Spinal cord (tissue), 10 donors: ENCODE measurements around the gene IQSEC3. TPM values are rescaled to one million over a fixed set of nuclear protein-coding genes. Genes with fewer than 3 reads are reported as not detected.
A peak's percentile ranks its signal among the peaks of the same experiment; 100 is the strongest.
"Not testable (repeated sequence)": the region's sequence is repeated elsewhere in the genome, so short reads cannot be mapped to it uniquely, and the experiment has no call there.

Experiments used
- DNase-seq, 6 donors: peaks; one replicate each; pipeline versions ENCODE4 v3.0.0 to v3.0.0-alpha.2; 2013 to 2015; ENCODE audit warnings: low spot score in 6 of 6, low read depth in 4 of 6
- H3K27ac ChIP-seq: one replicate; pipeline ENCODE4 v1.5.1; 2013; ENCODE audit warnings: low read depth, low read length, control low read depth
- H3K27me3 ChIP-seq: one replicate; pipeline ENCODE4 v1.6.1; 2013; ENCODE audit warnings: low read length; ENCODE audit not compliant: control insufficient read depth, insufficient read depth
- H3K36me3 ChIP-seq: one replicate; pipeline ENCODE4 v1.6.1; 2013; ENCODE audit warnings: low read length; ENCODE audit not compliant: control insufficient read depth, insufficient read depth
- H3K4me1 ChIP-seq: one replicate; pipeline ENCODE4 v1.6.1; 2013; ENCODE audit warnings: low read length; ENCODE audit not compliant: control insufficient read depth, insufficient read depth
- H3K4me3 ChIP-seq: one replicate; pipeline ENCODE4 v1.5.1; 2013; ENCODE audit warnings: low read depth, low read length, control low read depth
- H3K9me3 ChIP-seq: one replicate; pipeline ENCODE4 v1.6.1; 2013; ENCODE audit warnings: low read length; ENCODE audit not compliant: control insufficient read depth, insufficient read depth
- WGBS: methylation state at CpG from one replicate; pipeline ENCODE4 v1.1.5; 2013; ENCODE audit warnings: missing lambda C conversion rate; ENCODE audit not compliant: insufficient coverage; 5-methylcytosine and 5-hydroxymethylcytosine counted together
- long read RNA-seq, 4 donors: transcript quantifications; one replicate each; lab custom pipeline, GENCODE V29; 2026
- polyA plus RNA-seq, 2 donors: library from polyadenylated mRNA; unstranded; fragments of 120-200 nt; gene quantifications; one replicate each; pipeline ENCODE4 v1.2.1, GENCODE V29; 2013; ENCODE audit not compliant: insufficient read length in 2 of 2
- total RNA-seq, 2 donors: library from RNA; depleted of rRNA in 1 of 2; stranded (reverse); fragments of 120-200 nt in 1 of 2; fragments of >200 nt in 1 of 2; gene quantifications; one replicate each; pipeline versions ENCODE4 v1.2.3 to v1.2.4, GENCODE V29; 2013 to 2014
- donor health status: healthy.

The IQSEC3 gene
- total RNA-seq, result 10 to 100 TPM in 1 of 2 donors, 1 to 10 TPM in 1; 7.8 to 13.6 TPM
- polyA plus RNA-seq, result 10 to 100 TPM; 64.3 to 65.3 TPM
- long read RNA-seq, donor 1, partial matches to known transcripts, result 0 of 2 reads
- long read RNA-seq, donor 1, other reads (novel, unspliced or antisense), result 0 of 2 reads
- long read RNA-seq, donor 2, result 0 reads
- long read RNA-seq, donor 3, result 0 reads
- long read RNA-seq, donor 4, result 0 reads

- H3K9me3 ChIP-seq, H3K4me3 ChIP-seq, H3K36me3 ChIP-seq, H3K4me1 ChIP-seq, H3K27ac ChIP-seq, H3K27me3 ChIP-seq: not testable (repeated sequence)
- WGBS, result 0% methylated on average over 6 of the region's 27 CpGs
- peak in 2 of 6 donors; percentile 8 to 12 for DNase-seq
These were observed at the start of gene IQSEC3 for GRCh38 chr12:66428-66781. IQSEC3 (plus strand) TSS chr12:66767; CDS start chr12:66883, 116 bp downstream.

- Histone ChIP-seq H3K4me1 (peaks cover 22% of the 10 kb centered on the region), H3K36me3 (peaks cover 35% of the 10 kb centered on the region)
- not testable (repeated sequence) for H3K9me3 ChIP-seq, H3K4me3 ChIP-seq, H3K27me3 ChIP-seq, DNase-seq, H3K27ac ChIP-seq
- no CpG with 5 or more reads among the region's 23 CpGs for WGBS
These were observed 48.9 kb upstream of the IQSEC3 start for GRCh38 chr12:17370-18340.

- not testable (repeated sequence) for H3K27me3 ChIP-seq, H3K27ac ChIP-seq
These were observed 47.6 kb upstream of the IQSEC3 start for GRCh38 chr12:18821-19567.

GRCh38 chr12:19906-20305, 46.7 kb upstream of the IQSEC3 start:
- WGBS, result 68% methylated on average over 6 of the region's 11 CpGs

More at GRCh38 chr12:18821-19567, 47.6 kb upstream of the IQSEC3 start:
- no CpG with 5 or more reads among the region's 26 CpGs for WGBS
- Histone ChIP-seq H3K4me1 (peaks cover 18% of the 10 kb centered on the region), H3K36me3 (peaks cover 29% of the 10 kb centered on the region)
- DNase-seq, H3K4me3 ChIP-seq, H3K9me3 ChIP-seq: not testable (repeated sequence)

GRCh38 chr12:20757-21156, 45.8 kb upstream of the IQSEC3 start:
- WGBS, result 62% methylated on average over 6 of the region's 6 CpGs
- H3K27ac ChIP-seq, result no peak overlapping the region
- DNase-seq, result peak in 1 of 6 donors; percentile 1

More at GRCh38 chr12:19906-20305, 46.7 kb upstream of the IQSEC3 start:
- not testable (repeated sequence) for H3K4me3 ChIP-seq, H3K9me3 ChIP-seq, DNase-seq, H3K27ac ChIP-seq, H3K27me3 ChIP-seq
- H3K36me3 ChIP-seq, result peaks cover 27% of the 10 kb centered on the region
- peaks cover 18% of the 10 kb centered on the region for H3K4me1 ChIP-seq

GRCh38 chr12:21301-22189, 45.0 kb upstream of the IQSEC3 start:
- Histone ChIP-seq H3K27me3 (no peaks in the 10 kb centered on the region), H3K4me1 (peaks cover 18% of the 10 kb centered on the region), H3K36me3 (peaks cover 22% of the 10 kb centered on the region), H3K27ac (no peak overlapping the region), H3K9me3 (no peaks in the 10 kb centered on the region), H3K4me3 (no peak overlapping the region)
- WGBS, result 87% methylated on average over 17 of the region's 18 CpGs
- peak in 1 of 6 donors; percentile 0 for DNase-seq

More at GRCh38 chr12:20757-21156, 45.8 kb upstream of the IQSEC3 start:
- H3K4me3 ChIP-seq, result no peak overlapping the region
- H3K27me3 ChIP-seq, result no peaks in the 10 kb centered on the region
- H3K36me3 ChIP-seq, result peaks cover 23% of the 10 kb centered on the region
- peaks cover 18% of the 10 kb centered on the region for H3K4me1 ChIP-seq
- no peaks in the 10 kb centered on the region for H3K9me3 ChIP-seq

- WGBS, result 80% methylated on average over 3 of the region's 4 CpGs
- Histone ChIP-seq H3K36me3 (peaks cover 22% of the 10 kb centered on the region), H3K9me3 (no peaks in the 10 kb centered on the region), H3K4me3 (no peak overlapping the region), H3K4me1 (peaks cover 18% of the 10 kb centered on the region), H3K27me3 (no peaks in the 10 kb centered on the region), H3K27ac (no peak overlapping the region)
- DNase-seq, result peak in 1 of 6 donors; percentile 0
These were observed 44.4 kb upstream of the IQSEC3 start for GRCh38 chr12:22190-22529.

- peaks cover 18% of the 10 kb centered on the region for H3K4me1 ChIP-seq
- no peak overlapping the region for H3K27ac ChIP-seq
- no peak overlapping the region for H3K4me3 ChIP-seq
- peaks cover 22% of the 10 kb centered on the region for H3K36me3 ChIP-seq
- no peak for DNase-seq
- H3K9me3 ChIP-seq, result no peaks in the 10 kb centered on the region
- H3K27me3 ChIP-seq, result no peaks in the 10 kb centered on the region
- 91% methylated on average over 8 of the region's 12 CpGs for WGBS
These were observed 43.9 kb upstream of the IQSEC3 start for GRCh38 chr12:22530-23201.
